Stimulated activated naive B cell treated with anti-CD40 and anti-IgM and Interleukin-4, amounts not matched to agents 10 μg/mL and 1 μg/mL and 100 μg/mL, for 72 hours (primary cell): ENCODE results near the gene SPAG4.

Experiments
- ATAC-seq, 2 donors: fragments of 150-1000 bp; cut with Tn5 transposase; replicated peaks; 2 replicates each; pipeline ENCODE4 v1.10.0; 2021; ENCODE audit warnings: moderate library complexity in 1 of 2
- DNase-seq: peaks from one replicate; pipeline ENCODE4 v3.0.0; 2021
- H3K27ac Mint-ChIP-seq: one replicate; pipeline ENCODE4 v1.8.0; 2022; ENCODE audit warnings: mild to moderate bottlenecking, mixed read lengths
- H3K27me3 Mint-ChIP-seq, 2 donors: one replicate each; pipeline ENCODE4 v1.8.0; 2022; ENCODE audit warnings: mixed read lengths in 2 of 2
- H3K36me3 Mint-ChIP-seq, 2 donors: one replicate each; pipeline ENCODE4 v1.8.0; 2022; ENCODE audit warnings: mixed read lengths in 2 of 2, mild to moderate bottlenecking in 1 of 2
- H3K4me1 Mint-ChIP-seq, 2 donors: one replicate each; pipeline ENCODE4 v1.8.0; 2022; ENCODE audit warnings: mixed read lengths in 2 of 2, mild to moderate bottlenecking in 1 of 2
- H3K4me3 Mint-ChIP-seq, 2 donors: one replicate each; pipeline ENCODE4 v1.8.0; 2022; ENCODE audit warnings: mild to moderate bottlenecking in 2 of 2, mixed read lengths in 2 of 2, moderate library complexity in 1 of 2
- H3K9me3 Mint-ChIP-seq, 2 donors: one replicate each; pipeline ENCODE4 v1.8.0; 2022; ENCODE audit warnings: mixed read lengths in 2 of 2, mild to moderate bottlenecking in 1 of 2

Gene SPAG4, protein sequence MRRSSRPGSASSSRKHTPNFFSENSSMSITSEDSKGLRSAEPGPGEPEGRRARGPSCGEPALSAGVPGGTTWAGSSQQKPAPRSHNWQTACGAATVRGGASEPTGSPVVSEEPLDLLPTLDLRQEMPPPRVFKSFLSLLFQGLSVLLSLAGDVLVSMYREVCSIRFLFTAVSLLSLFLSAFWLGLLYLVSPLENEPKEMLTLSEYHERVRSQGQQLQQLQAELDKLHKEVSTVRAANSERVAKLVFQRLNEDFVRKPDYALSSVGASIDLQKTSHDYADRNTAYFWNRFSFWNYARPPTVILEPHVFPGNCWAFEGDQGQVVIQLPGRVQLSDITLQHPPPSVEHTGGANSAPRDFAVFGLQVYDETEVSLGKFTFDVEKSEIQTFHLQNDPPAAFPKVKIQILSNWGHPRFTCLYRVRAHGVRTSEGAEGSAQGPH

GRCh38 chr20:35615667-35616464, at the start of gene SPAG4:
Gene SPAG4 (plus strand): TSS chr20:35615829. CDS start chr20:35616004, 175 bp downstream.
- peaks cover 0 to 4% of the 10 kb centered on the region in 2 donors for H3K36me3 Mint-ChIP-seq
- peaks cover 37 to 82% of the 10 kb centered on the region in 2 donors for H3K4me1 Mint-ChIP-seq
- peak within 1 kb of the TSS; percentile 96 for H3K27ac Mint-ChIP-seq
- DNase-seq (peak; percentile 99), ATAC-seq (peak; percentile 83 to 87)
- peak within 1 kb of the TSS; percentile 91 to 95 for H3K4me3 Mint-ChIP-seq
- peaks cover 0 to 6% of the 10 kb centered on the region in 2 donors for H3K27me3 Mint-ChIP-seq
- no peaks in the 10 kb centered on the region for H3K9me3 Mint-ChIP-seq

DNA sequence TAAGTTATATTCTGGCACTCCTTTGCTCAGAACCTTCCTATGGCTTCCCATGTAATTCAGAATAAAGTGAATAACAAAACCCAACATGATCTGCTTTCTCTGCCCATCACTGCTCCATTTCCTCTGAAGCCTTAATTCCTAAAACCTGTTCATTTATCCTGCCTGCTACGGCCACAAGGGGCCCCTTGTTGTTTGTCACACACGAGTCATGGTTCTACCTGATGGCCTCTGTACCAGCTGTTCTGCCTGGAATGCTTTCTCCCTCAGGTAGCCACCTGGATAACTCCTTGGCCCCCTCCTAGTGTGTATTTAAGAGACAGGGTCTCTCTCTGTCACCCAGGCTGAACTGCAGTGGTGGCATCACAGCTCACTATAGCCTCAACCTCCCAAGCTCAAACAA, 47.0 kb upstream of the SPAG4 start:
- DNase-seq (no peak), ATAC-seq (peak; percentile 38 to 45)
- Mint-ChIP-seq H3K4me1 (no peaks in the 10 kb centered on the region), H3K27me3 (no peaks in the 10 kb centered on the region), H3K36me3 (peaks cover 3 to 9% of the 10 kb centered on the region in 2 donors), H3K27ac (no peak overlapping the region), H3K4me3 (no peak overlapping the region), H3K9me3 (peaks cover 5 to 7% of the 10 kb centered on the region in 2 donors)

- H3K9me3 Mint-ChIP-seq: peaks cover 5 to 10% of the 10 kb centered on the region in 2 donors
Measured at GRCh38 chr20:35571555-35571954, 44.1 kb upstream of the SPAG4 start.

GRCh38 chr20:35572838-35573237, 42.8 kb upstream of the SPAG4 start:
- H3K9me3 Mint-ChIP-seq: peaks cover 5 to 10% of the 10 kb centered on the region in 2 donors
- H3K27ac Mint-ChIP-seq: no peak overlapping the region
- no peak for DNase-seq
- no peak for ATAC-seq
- no peaks in the 10 kb centered on the region for H3K4me1 Mint-ChIP-seq
- H3K27me3 Mint-ChIP-seq: peaks cover 6 to 9% of the 10 kb centered on the region in 2 donors
- peaks cover 3 to 9% of the 10 kb centered on the region in 2 donors for H3K36me3 Mint-ChIP-seq
- no peak overlapping the region for H3K4me3 Mint-ChIP-seq

More at GRCh38 chr20:35571555-35571954, 44.1 kb upstream of the SPAG4 start:
- DNase-seq (no peak), ATAC-seq (no peak)
- H3K4me3 Mint-ChIP-seq: no peak overlapping the region
- peaks cover 3 to 9% of the 10 kb centered on the region in 2 donors for H3K36me3 Mint-ChIP-seq
- H3K27me3 Mint-ChIP-seq: peaks cover 2 to 5% of the 10 kb centered on the region in 2 donors
- no peak overlapping the region for H3K27ac Mint-ChIP-seq
- no peaks in the 10 kb centered on the region for H3K4me1 Mint-ChIP-seq

- H3K27me3 Mint-ChIP-seq: peaks cover 15 to 16% of the 10 kb centered on the region in 2 donors
- ATAC-seq (no peak), DNase-seq (no peak)
- no peak overlapping the region for H3K4me3 Mint-ChIP-seq
- H3K4me1 Mint-ChIP-seq: no peaks in the 10 kb centered on the region
- peaks cover 3 to 9% of the 10 kb centered on the region in 2 donors for H3K36me3 Mint-ChIP-seq
- H3K9me3 Mint-ChIP-seq: peaks cover 5 to 10% of the 10 kb centered on the region in 2 donors
- H3K27ac Mint-ChIP-seq: no peak overlapping the region
Measured at GRCh38 chr20:35575958-35576357, 39.7 kb upstream of the SPAG4 start.

DNA sequence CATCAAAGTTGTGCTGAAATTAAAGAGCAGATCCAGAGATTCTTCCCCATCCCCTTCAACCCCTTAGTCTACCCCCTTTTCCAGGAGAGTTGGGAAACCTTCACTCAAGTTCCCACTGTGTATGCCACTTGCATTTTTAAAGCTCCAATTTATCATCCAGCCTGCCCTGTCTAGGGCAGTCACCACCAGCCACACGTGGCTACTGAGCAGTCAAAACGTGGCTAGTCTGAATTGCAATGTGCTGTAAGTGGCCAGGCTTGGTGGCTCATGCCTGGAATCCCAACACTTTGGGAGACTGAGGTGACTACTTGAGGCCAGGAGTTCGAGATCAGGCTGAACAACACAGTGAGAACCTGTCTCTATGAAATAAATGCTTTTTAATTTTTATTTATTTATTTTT, 38.8 kb upstream of the SPAG4 start:
- ATAC-seq (no peak), DNase-seq (no peak)
- Mint-ChIP-seq H3K36me3 (peaks cover 3 to 9% of the 10 kb centered on the region in 2 donors), H3K4me1 (no peaks in the 10 kb centered on the region), H3K27ac (no peak overlapping the region), H3K27me3 (peaks cover 15 to 16% of the 10 kb centered on the region in 2 donors), H3K9me3 (peaks cover 5 to 10% of the 10 kb centered on the region in 2 donors), H3K4me3 (no peak overlapping the region)

DNA sequence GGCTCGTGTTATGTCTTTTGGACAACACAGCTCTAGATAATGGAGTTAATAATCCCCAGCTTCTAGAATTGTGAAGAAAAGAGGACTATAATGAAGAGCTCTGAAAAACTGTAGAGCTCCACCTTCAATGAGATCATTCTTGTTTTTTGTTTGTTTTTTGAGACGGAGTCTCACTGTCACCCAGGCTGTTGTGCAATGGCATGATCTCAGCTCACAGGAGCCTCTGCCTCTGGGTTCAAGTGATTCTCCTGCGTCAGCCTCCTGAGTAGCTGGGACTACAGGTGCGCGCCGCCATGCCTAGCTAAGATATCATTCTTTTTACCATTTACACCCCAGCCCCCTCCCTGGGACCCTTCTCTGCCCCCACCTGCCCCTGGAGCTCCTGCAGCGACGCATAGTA, 37.2 kb upstream of the SPAG4 start:
- DNase-seq (no peak), ATAC-seq (no peak)
- Mint-ChIP-seq H3K9me3 (peaks cover 6 to 7% of the 10 kb centered on the region in 2 donors), H3K27me3 (peaks cover 15 to 16% of the 10 kb centered on the region in 2 donors), H3K4me1 (no peaks in the 10 kb centered on the region), H3K36me3 (peaks cover 0 to 3% of the 10 kb centered on the region in 2 donors), H3K4me3 (no peak overlapping the region), H3K27ac (no peak overlapping the region)

DNA sequence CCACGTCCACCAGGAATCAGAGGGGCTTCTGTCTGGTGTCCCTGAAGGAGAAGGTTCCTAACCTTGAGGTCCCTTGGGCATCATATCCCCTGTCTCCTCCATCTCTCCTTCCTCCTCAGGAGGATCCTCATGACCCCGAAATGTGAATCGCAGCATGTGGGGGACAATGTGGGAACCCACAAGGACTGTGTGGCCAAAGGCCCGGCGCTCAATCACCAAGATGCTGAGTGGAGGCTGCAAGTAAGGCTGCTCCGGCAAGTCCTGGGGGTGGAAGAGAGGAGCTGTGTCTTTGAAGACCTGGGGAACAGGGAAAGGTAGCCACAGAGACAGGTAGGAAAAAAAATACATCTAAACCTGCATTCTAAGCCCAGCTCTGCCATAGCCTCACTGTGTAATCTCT, 36.4 kb upstream of the SPAG4 start:
- H3K27ac Mint-ChIP-seq: no peak overlapping the region
- DNase-seq: no peak
- no peak overlapping the region for H3K4me3 Mint-ChIP-seq

DNA sequence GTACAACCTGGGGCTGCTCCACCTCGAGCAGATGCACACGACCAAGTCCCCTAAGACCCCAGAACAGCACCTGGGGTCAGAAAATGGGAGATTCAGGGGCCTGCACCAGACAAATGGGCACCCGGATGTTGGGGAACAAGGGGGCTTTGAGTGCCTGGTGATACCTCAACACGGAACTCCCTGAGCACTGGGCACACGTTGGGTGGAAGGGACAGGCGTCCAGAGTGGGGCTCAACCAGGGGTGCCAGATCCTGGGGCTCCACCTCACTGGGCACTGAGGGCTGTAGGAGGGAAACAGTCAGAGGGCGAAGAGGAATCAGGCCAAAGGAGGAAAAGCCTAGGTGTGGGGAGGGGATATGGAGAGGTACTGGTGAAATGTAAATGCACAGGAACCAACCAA, 33.5 kb upstream of the SPAG4 start:
- Mint-ChIP-seq H3K36me3 (peaks cover 0 to 4% of the 10 kb centered on the region in 2 donors), H3K4me1 (no peaks in the 10 kb centered on the region), H3K27ac (no peak overlapping the region), H3K27me3 (peaks cover 7 to 16% of the 10 kb centered on the region in 2 donors), H3K4me3 (no peak overlapping the region), H3K9me3 (peaks cover 3 to 7% of the 10 kb centered on the region in 2 donors)
- ATAC-seq: no peak
- DNase-seq: no peak

More for the DNA sequence above, 36.4 kb upstream of the SPAG4 start:
- Mint-ChIP-seq H3K4me1 (no peaks in the 10 kb centered on the region), H3K36me3 (peaks cover 0 to 3% of the 10 kb centered on the region in 2 donors), H3K27me3 (peaks cover 15 to 16% of the 10 kb centered on the region in 2 donors), H3K9me3 (peaks cover 3 to 7% of the 10 kb centered on the region in 2 donors)
- no peak for ATAC-seq

DNA sequence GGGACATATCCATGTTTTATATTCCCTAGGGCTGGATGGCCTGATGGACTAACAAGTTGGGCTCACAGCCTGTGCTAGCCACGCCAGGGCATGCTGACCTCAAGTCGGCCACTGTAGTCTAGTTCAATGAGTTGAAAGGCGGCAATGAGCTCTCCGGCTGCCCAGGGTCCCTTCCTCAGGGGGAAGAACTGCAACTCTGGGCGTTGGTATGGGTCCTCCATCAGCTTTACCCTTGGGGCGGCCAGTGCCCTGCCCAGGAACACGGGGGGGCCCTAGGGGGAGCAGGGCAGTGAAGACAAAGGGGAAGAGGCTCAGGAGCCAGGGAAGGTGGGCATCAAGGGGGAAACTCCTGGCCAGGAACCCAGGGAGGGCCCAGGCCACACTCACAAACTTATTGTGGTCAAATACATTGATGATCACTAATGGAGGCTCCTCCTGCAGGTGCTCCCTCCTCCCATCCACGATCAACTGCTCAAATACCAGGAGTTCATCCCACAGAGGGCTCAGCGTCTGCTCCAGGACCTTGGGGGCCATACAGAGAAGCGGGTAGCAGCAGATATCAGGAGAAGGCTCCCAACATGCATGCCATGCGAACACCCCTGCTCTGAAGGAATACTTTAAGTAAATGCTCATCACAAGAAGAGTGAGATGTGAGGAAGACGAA, 32.8 kb upstream of the SPAG4 start:
- DNase-seq: no peak
- no peak overlapping the region for H3K27ac Mint-ChIP-seq
- H3K4me3 Mint-ChIP-seq: no peak overlapping the region
- H3K4me1 Mint-ChIP-seq: no peaks in the 10 kb centered on the region
- peaks cover 3 to 7% of the 10 kb centered on the region in 2 donors for H3K9me3 Mint-ChIP-seq
- peaks cover 7 to 16% of the 10 kb centered on the region in 2 donors for H3K27me3 Mint-ChIP-seq
- no peak for ATAC-seq
- H3K36me3 Mint-ChIP-seq: peaks cover 0 to 4% of the 10 kb centered on the region in 2 donors

- H3K9me3 Mint-ChIP-seq: peaks cover 3 to 7% of the 10 kb centered on the region in 2 donors
- H3K27me3 Mint-ChIP-seq: peaks cover 2 to 10% of the 10 kb centered on the region in 2 donors
- no peak for DNase-seq
- no peak for ATAC-seq
- peaks cover 0 to 4% of the 10 kb centered on the region in 2 donors for H3K36me3 Mint-ChIP-seq
- no peak overlapping the region for H3K27ac Mint-ChIP-seq
- no peak overlapping the region for H3K4me3 Mint-ChIP-seq
- no peaks in the 10 kb centered on the region for H3K4me1 Mint-ChIP-seq
Measured at GRCh38 chr20:35583636-35584560, 31.7 kb upstream of the SPAG4 start.

DNA sequence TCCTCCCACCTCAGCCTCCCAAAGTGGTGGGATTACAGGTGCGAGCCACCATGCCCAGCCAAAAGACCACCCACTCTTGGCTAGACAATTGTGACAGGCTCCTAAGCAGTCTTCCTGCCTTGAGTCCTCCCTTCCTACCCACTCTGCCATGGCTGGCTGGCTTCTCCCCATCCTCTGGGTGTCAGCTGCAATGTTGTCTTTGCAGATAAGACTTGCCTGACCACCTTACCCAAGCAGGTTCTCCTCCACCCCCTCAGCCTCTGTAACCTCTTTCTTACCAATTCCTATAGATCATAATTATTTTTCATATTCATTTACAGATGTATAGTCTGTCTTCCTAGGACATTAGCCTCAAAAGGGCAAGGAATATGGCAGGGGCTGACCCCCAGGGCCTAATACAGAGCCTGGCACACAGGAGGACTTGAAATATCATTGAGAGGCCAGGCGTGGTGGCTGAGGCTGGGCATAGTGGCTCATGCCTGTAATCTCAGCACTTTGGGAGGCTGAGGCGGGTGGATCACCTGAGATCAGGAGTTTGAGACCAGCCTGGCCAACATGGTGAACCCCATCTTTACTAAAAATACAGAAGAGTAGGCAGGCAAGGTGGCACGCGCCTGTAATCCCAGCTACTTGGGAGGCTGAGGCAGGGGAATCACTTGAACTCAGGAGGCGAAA, 28.7 kb upstream of the SPAG4 start:
- peaks cover 0 to 7% of the 10 kb centered on the region in 2 donors for H3K27me3 Mint-ChIP-seq
- H3K4me3 Mint-ChIP-seq: no peak overlapping the region
- no peak overlapping the region for H3K27ac Mint-ChIP-seq
- no peak for DNase-seq
- no peaks in the 10 kb centered on the region for H3K4me1 Mint-ChIP-seq
- peaks cover 0 to 4% of the 10 kb centered on the region in 2 donors for H3K36me3 Mint-ChIP-seq
- ATAC-seq: no peak
- peaks cover 3 to 6% of the 10 kb centered on the region in 2 donors for H3K9me3 Mint-ChIP-seq

DNA sequence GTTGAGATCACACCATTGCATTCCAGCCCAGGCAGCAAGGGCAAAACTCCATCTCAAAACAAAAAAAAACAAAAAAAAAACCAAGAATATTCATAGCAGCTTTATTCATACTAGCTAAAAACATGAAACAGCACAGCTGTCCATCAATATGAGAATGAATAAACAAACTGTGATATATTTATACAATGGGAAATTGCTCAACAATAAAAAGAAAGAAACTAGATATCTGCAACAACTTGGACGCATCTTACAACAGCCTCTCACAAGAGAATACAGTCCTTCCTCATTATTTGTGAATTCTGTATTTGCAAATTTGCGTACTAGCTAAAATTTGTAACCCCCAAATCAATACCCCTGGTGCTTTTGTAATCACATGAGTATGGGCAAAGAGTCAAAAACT, 28.2 kb upstream of the SPAG4 start:
- ATAC-seq (no peak), DNase-seq (no peak)
- no peak overlapping the region for H3K27ac Mint-ChIP-seq
- no peaks in the 10 kb centered on the region for H3K4me1 Mint-ChIP-seq
- peaks cover 0 to 1% of the 10 kb centered on the region in 2 donors for H3K36me3 Mint-ChIP-seq
- peaks cover 0 to 7% of the 10 kb centered on the region in 2 donors for H3K27me3 Mint-ChIP-seq
- no peak overlapping the region for H3K4me3 Mint-ChIP-seq
- H3K9me3 Mint-ChIP-seq: peaks cover 0 to under 1% of the 10 kb centered on the region in 2 donors
